Hepatocyte (in vitro differentiated cells): ENCODE measurements around the gene LCMT2.

Source experiments
- EZH2phosphoT487 ChIP-seq: fragments of 200-600 bp; sonication (generic); IDR thresholded peaks from one replicate; pipeline ENCODE4 v1.6.1; 2018; ENCODE audit warnings: antibody characterized with exemption, mild to moderate bottlenecking, low read depth, moderate library complexity; ENCODE audit not compliant: unreplicated experiment, severe bottlenecking
- TF ChIP-seq, protein P1 (sequence below): fragments of 200-600 bp; sonication (generic); IDR thresholded peaks from 2 replicates; pipeline ENCODE4 v1.5.1; 2016; ENCODE audit warnings: antibody characterized with exemption, mild to moderate bottlenecking; ENCODE audit not compliant: poor library complexity

- TF ChIP-seq, protein P1, sequence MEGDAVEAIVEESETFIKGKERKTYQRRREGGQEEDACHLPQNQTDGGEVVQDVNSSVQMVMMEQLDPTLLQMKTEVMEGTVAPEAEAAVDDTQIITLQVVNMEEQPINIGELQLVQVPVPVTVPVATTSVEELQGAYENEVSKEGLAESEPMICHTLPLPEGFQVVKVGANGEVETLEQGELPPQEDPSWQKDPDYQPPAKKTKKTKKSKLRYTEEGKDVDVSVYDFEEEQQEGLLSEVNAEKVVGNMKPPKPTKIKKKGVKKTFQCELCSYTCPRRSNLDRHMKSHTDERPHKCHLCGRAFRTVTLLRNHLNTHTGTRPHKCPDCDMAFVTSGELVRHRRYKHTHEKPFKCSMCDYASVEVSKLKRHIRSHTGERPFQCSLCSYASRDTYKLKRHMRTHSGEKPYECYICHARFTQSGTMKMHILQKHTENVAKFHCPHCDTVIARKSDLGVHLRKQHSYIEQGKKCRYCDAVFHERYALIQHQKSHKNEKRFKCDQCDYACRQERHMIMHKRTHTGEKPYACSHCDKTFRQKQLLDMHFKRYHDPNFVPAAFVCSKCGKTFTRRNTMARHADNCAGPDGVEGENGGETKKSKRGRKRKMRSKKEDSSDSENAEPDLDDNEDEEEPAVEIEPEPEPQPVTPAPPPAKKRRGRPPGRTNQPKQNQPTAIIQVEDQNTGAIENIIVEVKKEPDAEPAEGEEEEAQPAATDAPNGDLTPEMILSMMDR: no peak
- TF ChIP-seq EZH2phosphoT487: no peak
Measured at GRCh38 chr15:43299411-43299810, 31.0 kb downstream of the LCMT2 start.
